Measurements from ENCODE around the gene PLXDC2.

PLXDC2 gene

GRCh38 chr10:19891429-19891828 lies 75.2 kb downstream of the PLXDC2 start:
- TF ChIP-seq POLR2A (IDR thresholded peaks at IDR 0.05; ENCODE audit: low read length), result no peak
- no peak for TF ChIP-seq GATA1 (IDR thresholded peaks at IDR 0.05; ENCODE audit: low read depth, low read length)
- no peak for DNase-seq

DNA sequence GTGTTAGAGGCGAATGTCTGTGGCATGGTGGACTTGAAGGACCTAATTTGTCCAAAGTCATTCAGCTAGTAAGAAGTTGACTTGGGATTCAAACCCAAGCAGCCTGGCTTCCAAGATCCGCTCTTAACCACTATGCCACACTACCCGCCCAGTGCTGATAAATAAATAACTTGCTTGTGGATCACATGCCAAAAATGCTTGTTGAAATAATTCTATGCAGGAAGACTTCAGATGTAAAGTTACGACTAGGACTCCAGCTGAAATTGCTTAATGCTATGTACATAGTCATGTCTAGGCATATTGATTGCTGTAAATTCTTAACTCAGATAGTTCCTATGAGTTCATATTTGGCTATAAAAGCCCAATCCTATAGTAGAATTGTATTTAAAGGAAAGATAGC lies 76.0 kb downstream of the PLXDC2 start:
- no peak for DNase-seq
- TF ChIP-seq POLR2A (IDR thresholded peaks at IDR 0.05; ENCODE audit: low read length) (no peak), GATA1 (IDR thresholded peaks at IDR 0.05; ENCODE audit: low read depth, low read length) (no peak)

DNA sequence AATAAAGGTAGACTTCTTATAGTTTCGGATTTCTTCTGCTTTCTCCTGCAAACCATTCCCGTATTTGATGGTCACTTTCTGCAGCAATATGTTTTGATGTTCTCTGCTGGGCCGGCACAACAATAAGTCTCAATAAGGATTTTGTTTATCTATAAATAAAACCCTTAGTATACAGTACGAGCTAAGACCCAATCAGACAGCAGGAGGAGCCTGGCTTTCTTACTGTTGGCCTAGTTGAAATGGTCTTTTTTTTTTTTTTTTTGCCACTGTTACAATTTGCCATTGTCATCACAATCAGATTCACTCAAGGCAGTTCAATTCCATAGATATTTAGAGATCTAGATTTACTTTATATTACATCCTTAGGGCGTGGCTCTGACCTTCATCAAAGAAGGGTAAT lies 76.4 kb downstream of the PLXDC2 start:
- DNase-seq, result no peak
- TF ChIP-seq POLR2A (IDR thresholded peaks at IDR 0.05; ENCODE audit: low read length), result no peak
- TF ChIP-seq GATA1 (IDR thresholded peaks at IDR 0.05; ENCODE audit: low read depth, low read length), result no peak

DNA sequence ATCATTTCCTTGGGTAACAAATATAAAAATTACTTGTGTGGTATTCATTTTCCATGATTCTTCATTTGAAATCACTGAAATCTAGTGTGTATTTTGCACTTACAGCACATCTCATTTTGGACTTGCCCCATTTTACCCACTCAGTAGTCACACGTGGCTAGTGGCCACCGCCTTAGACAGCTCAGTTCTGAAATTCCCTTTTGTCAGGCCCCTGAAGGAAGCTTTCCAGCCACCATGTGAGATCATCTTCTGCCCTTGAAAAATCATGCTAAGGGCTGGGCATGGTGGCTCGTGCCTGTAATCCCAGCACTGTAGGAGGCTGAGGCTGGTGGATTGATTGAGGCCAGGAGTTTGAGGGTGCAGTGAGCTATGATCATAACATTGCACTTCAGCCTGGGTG lies 79.3 kb downstream of the PLXDC2 start:
- no peak for TF ChIP-seq GATA1 (IDR thresholded peaks at IDR 0.05; ENCODE audit: low read depth, low read length)
- TF ChIP-seq POLR2A (IDR thresholded peaks at IDR 0.05; ENCODE audit: low read length), result no peak
- no peak for DNase-seq

DNA sequence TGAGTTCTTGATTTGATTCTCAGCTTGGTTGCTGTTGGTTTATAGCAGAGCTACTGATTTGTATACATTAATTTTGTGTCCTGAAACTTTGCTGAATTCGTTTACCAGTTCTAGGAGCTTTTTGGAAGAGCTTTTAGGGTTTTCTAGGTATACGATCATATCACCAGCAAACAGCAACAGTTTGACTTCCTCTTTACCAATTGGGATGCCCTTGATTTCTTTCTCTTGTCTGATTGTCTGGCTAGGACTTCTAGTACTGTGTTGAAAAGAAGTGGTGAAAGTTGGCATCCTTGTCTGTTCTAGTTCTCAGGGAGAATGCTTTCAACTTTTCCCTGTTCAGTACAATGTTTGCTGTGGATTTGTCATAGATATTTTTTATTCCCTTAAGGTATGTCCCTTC lies 86.2 kb downstream of the PLXDC2 start:
- TF ChIP-seq GATA1 (IDR thresholded peaks at IDR 0.05; ENCODE audit: low read depth, low read length) (no peak), POLR2A (IDR thresholded peaks at IDR 0.05; ENCODE audit: low read length) (no peak)
- no peak for DNase-seq

GRCh38 chr10:19904202-19904661 lies 88.0 kb downstream of the PLXDC2 start:
- TF ChIP-seq POLR2A (IDR thresholded peaks at IDR 0.05; ENCODE audit: low read length), result no peak
- TF ChIP-seq GATA1 (IDR thresholded peaks at IDR 0.05; ENCODE audit: low read depth, low read length), result no peak
- DNase-seq, result no peak

DNA sequence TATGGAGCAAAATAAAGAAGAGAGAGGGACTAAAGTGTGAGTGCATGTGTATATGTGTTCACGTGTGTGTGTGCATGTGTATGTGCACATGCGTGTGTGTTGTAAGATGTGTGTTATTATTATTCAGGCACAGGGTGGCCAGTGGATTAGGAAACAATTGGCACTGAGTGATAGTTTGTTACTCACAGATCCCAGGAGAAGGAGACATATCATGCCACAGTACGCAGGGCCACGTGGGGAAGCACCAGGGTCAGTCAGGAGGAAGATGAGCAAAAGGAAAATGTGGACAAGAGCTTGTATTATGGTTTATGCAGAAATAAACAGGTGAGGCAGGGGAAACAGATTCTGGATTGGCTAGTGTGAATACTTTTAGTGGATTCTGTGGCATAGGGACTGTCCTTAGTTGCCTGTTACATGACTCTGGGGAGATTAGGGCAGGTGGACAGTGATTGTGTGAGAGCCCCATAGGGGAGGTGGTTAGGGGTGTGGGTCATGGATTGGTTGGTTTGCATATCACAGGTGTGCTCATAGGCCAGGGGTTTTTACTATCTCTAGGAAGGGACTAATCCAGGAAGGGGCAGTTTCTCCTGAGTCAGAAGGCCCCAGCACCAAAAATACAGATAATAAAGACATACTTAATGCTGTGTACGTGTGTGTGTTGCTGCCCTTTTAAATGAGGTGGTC lies 90.0 kb downstream of the PLXDC2 start:
- no peak for DNase-seq
- TF ChIP-seq GATA1 (IDR thresholded peaks at IDR 0.05; ENCODE audit: low read depth, low read length) (no peak), POLR2A (IDR thresholded peaks at IDR 0.05; ENCODE audit: low read length) (no peak)

- TF ChIP-seq GATA1 (IDR thresholded peaks at IDR 0.05; ENCODE audit: low read depth, low read length), result no peak
- no peak for TF ChIP-seq POLR2A (IDR thresholded peaks at IDR 0.05; ENCODE audit: low read length)
- DNase-seq, result no peak
These were observed 92.9 kb downstream of the PLXDC2 start for GRCh38 chr10:19908991-19909696.

GRCh38 chr10:19911886-19912285 lies 95.7 kb downstream of the PLXDC2 start:
- TF ChIP-seq GATA1 (IDR thresholded peaks at IDR 0.05; ENCODE audit: low read depth, low read length), result no peak
- TF ChIP-seq POLR2A (IDR thresholded peaks at IDR 0.05; ENCODE audit: low read length), result no peak
- DNase-seq, result no peak

- TF ChIP-seq GATA1 (IDR thresholded peaks at IDR 0.05; ENCODE audit: low read depth, low read length) (no peak), POLR2A (IDR thresholded peaks at IDR 0.05; ENCODE audit: low read length) (no peak)
- DNase-seq, result no peak
These were observed 97.8 kb downstream of the PLXDC2 start for GRCh38 chr10:19913987-19914386.

- no peak for DNase-seq
- TF ChIP-seq GATA1 (IDR thresholded peaks at IDR 0.05; ENCODE audit: low read depth, low read length), result no peak
- no peak for TF ChIP-seq POLR2A (IDR thresholded peaks at IDR 0.05; ENCODE audit: low read length)
These were observed 98.9 kb downstream of the PLXDC2 start for GRCh38 chr10:19915125-19915524.

DNA sequence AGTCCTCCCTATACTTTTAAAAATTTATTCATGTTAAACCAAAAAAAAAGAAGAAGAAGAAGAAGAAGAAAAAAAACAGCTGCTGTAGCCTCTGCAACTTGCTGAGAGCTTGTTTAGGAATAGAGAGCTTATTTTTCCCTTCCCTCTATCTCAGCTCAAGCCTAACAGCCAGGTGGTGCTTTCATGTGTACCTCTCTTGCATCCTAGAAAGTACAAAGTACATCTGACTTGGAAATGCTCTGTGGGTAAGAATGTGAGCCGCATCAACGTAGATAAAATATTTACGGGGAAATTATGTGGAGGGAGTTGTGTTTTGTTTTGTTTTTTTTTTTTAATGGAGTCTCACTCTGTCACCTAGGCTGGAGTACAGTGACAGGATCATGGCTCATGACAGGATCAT lies 99.6 kb downstream of the PLXDC2 start:
- no peak for TF ChIP-seq POLR2A (IDR thresholded peaks at IDR 0.05; ENCODE audit: low read length)
- no peak for TF ChIP-seq GATA1 (IDR thresholded peaks at IDR 0.05; ENCODE audit: low read depth, low read length)
- no peak for DNase-seq

DNA sequence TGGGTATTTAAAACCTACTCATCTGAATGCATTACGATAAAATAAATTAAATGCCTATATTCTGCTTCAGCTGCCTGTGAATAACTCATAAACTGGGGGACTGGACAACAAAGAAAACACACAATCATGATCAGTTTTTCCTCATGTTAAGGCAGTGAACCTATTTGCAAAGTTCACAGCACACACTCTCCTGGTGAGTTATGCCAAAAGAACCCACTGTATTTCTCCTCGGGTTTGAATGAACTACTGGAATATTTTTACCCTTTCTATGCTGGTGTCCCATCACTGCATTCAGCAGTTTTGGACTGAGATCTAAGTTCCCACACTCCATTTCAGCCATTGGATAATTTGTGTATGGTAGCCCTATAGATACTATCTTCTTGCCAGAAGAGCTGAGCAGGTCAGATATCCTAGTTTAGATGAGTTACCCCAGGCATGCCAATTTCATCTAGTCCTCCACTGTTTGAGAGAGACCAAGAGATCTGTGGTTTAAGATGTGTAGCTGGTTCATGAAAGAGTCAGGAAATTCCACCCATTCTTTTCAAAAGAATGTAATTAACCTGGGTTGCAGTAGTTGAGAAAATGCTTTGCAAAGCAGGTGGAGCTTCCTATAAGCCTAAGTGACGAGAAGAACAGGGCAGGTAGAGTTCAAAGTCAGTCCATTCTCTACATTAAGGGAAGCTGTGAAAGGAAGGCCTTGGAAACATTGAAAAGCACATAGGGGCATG lies 101.7 kb downstream of the PLXDC2 start:
- TF ChIP-seq GATA1 (IDR thresholded peaks at IDR 0.05; ENCODE audit: low read depth, low read length) (no peak), POLR2A (IDR thresholded peaks at IDR 0.05; ENCODE audit: low read length) (no peak)
- DNase-seq, result no peak

DNA sequence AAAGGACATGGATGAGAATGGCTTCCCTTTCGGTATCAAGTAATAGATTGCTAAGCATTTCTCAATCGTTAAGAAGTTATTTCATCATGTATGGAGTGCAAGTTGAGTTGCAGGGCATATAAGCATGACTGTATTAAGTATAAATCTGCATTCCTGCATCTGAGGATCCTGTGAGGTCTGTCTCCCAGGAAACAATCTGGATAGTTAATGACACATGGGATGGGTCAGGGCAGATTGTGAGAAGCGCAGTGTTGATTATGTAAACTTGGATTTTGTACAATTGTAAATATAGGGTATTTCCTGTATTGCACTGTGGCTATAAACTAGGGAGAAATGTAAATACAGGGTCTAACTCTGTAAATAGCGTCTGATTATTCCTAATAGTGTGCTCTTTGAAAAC lies 102.6 kb downstream of the PLXDC2 start:
- DNase-seq, result no peak
- no peak for TF ChIP-seq POLR2A (IDR thresholded peaks at IDR 0.05; ENCODE audit: low read length)
- no peak for TF ChIP-seq GATA1 (IDR thresholded peaks at IDR 0.05; ENCODE audit: low read depth, low read length)

Measured in erythroblast (primary cell).